ENCODE measurements around the gene WDSUB1.

DNA sequence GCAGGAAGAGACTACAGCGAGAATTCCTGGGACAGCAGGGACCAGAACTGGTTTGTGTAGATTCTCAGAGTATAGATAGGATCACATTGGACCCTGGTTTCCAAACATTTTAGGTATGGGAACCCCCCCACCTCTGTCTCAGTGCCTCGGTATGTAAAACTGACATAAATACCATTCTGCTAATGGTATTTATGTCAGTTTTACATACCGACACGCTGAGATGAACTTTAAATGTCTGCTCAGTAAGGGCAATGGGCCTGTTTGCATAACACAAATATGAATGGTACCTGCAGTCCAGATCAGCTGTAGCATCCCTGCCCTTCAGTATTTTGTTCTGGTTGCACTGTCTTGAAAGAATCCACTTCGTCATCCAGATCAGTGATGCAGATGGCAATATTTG is 73.2 kb downstream of the WDSUB1 start:
- TF ChIP-seq, protein P1, sequence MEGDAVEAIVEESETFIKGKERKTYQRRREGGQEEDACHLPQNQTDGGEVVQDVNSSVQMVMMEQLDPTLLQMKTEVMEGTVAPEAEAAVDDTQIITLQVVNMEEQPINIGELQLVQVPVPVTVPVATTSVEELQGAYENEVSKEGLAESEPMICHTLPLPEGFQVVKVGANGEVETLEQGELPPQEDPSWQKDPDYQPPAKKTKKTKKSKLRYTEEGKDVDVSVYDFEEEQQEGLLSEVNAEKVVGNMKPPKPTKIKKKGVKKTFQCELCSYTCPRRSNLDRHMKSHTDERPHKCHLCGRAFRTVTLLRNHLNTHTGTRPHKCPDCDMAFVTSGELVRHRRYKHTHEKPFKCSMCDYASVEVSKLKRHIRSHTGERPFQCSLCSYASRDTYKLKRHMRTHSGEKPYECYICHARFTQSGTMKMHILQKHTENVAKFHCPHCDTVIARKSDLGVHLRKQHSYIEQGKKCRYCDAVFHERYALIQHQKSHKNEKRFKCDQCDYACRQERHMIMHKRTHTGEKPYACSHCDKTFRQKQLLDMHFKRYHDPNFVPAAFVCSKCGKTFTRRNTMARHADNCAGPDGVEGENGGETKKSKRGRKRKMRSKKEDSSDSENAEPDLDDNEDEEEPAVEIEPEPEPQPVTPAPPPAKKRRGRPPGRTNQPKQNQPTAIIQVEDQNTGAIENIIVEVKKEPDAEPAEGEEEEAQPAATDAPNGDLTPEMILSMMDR (IDR thresholded peaks at IDR 0.05; ENCODE audit: low read depth, low read length, poor library complexity, severe bottlenecking): no peak
- no peak for TF ChIP-seq EZH2phosphoT487 (IDR thresholded peaks at IDR 0.05; ENCODE audit: borderline replicate concordance, low read length)
